Mucosa of gallbladder (tissue), 1 donor: ENCODE results near the gene APRT. TPM values are rescaled to one million over a fixed set of nuclear protein-coding genes. Genes with fewer than 3 reads are reported as not detected.

ENCODE experiments used
- DNase-seq: peaks from one replicate; pipeline ENCODE4 v3.0.0-alpha.2; 2020; ENCODE audit warnings: low spot score
- total RNA-seq: library from RNA; stranded (reverse); gene quantifications from one replicate; pipeline ENCODE4 v1.2.1, GENCODE V29; 2021
- donor health status: DM: no; HTN: no; CAD: no.

APRT gene
- total RNA-seq, 1 donor from 2014 or later = 104 TPM

GRCh38 chr16:88807626-88808453, 3.9 kb downstream of the APRT start:
- DNase-seq = no peak

DNA sequence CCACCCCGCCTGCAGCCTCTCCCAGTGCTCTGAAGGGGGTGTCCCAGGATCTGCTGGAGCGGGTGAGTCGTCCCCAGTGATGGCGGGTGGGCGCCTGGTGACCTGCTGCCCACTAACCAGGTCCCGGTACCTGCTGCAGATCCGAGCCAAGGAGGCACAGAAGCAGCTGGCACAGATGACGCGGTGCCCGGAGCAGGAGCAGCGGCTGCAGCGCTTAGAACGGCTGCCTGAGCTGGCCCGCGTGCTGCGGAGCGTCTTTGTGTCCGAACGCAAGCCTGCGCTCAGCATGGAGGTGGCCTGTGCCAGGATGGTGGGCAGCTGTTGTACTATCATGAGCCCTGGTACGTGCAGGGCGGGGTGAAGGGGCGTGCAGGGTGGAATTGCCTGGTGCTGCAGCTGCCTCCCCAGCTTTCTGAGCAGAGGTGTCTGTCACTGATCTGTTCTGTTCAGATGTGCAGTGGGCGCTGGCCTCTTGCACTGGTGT, 4.5 kb downstream of the APRT start:
- no peak for DNase-seq

- no peak for DNase-seq
Observed at GRCh38 chr16:88806491-88807111, 5.1 kb downstream of the APRT start.

DNA sequence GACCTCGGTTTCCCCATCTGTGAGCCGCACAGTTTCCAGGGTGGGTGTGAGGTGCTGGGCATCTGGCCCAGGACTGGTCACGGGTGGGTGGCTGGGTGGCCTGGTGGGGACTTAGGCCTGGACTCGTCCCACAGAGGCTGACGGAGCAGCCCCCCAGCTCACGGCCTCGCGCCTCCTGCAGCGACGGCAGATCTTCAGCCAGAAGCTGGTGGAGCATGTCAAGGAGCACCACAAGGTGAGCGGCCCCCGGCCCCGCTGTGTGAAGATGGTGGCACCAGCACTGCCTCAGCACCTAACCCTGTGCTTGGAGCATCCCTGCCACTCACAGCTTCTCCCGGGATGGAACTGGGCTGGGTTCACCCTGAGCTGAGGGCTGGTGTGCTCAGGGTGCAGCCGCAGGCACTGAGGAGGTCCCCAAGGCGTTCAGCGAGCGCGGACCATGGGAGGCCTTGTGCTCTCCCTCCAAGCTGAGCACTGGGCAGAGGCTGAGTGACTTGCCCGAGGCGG, 5.8 kb downstream of the APRT start:
- no peak for DNase-seq

DNA sequence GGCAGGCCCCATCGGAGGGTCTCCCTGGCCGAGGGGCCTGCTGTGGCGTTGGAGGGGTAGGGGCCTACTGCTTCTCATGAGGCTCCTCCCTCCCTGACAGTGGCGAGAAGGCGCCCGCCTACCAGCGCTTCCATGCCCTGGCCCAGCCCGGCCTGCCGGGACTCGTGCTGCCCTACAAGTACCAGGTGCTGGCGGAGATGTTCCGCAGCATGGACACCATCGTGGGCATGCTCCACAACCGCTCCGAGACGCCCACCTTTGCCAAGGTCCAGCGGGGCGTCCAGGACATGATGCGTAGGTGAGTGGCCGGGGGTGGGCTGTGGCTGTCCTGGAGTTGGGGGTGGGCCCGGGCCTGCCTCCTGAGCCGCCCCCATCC, 6.4 kb downstream of the APRT start:
- no peak for DNase-seq

- no peak for DNase-seq
Observed at GRCh38 chr16:88804552-88805339, 7.0 kb downstream of the APRT start.

- no peak for DNase-seq
Observed at GRCh38 chr16:88804173-88804551, 7.6 kb downstream of the APRT start.

DNA sequence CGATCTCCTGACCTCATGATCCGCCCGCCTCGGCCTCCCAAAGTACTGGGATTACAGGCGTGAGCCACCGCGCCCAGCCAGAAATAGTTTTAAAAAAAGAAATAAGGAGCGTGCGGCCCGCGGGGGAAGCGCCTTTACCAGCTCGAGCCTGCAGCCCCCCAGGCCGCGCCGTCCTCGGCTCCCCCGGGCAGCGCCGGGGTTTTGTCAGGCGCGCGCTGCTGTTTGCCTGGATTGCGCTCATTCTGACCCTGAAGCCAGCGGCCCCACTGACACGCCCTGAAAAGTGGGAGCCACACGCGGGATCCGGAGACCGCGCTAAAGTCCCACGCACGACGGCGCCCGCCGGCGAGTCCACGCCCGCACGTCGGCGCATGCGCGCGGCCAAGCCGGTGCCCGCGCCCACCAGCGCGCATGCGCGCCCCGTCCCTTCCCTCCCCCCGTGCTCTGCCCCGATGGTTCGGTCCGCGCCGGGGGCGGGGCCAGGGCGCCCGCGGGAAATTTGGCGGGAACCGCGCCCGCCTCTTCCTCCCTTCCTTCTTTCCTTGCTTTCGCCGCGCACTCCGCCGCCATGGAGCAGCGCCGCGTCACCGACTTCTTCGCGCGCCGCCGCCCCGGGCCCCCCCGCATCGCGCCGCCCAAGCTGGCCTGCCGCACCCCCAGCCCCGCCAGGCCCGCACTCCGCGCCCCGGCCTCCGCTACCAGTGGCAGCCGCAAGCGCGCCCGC, 8.3 kb downstream of the APRT start, which contains the start of gene CDT1:
Gene CDT1 (plus strand): TSS at position 526 of the 724 bp plus-strand sequence. CDS start 43 bp downstream, at position 569.
- peak; percentile 82 for DNase-seq

DNA sequence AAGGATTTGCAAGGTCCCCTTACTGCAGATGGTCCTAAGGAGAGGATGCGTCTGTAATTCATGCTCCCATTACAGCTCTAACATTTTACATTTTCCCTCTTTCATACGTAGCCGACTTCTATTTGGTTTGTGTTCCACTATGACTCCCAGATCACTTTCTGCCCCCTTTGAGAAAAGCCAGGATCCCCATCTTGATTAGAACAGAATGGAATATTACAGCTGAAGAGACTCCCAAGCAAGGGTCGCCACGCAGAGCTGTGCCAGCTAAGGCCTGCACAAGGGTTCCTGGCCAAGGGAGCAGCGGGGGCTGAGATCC, 11.5 kb downstream of the APRT start:
- no peak for DNase-seq

GRCh38 chr16:88799569-88800276, 12.0 kb downstream of the APRT start:
- no peak for DNase-seq

- DNase-seq = no peak
Observed at GRCh38 chr16:88798772-88799455, 12.8 kb downstream of the APRT start.

DNA sequence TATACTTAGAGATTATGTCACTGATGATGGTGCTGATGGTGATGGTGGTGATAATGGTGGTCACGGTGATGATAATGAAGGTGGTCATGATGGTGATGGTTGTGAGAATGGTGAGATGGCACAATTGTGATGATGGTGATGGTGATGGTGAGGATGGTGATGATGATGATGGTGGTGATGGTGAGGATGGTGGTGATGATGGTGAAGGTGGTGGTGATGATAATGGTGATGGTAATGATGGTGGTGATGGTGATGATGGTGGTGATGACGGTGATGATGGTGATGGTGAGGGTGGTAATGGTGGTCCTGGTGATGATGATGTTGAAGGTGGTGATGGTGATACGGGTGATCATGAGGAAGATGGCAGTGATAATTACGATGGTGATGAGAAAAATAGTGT, 13.7 kb downstream of the APRT start:
- DNase-seq = no peak

- no peak for DNase-seq
Observed at GRCh38 chr16:88796278-88796677, 15.4 kb downstream of the APRT start.

GRCh38 chr16:88793251-88793954, 18.3 kb downstream of the APRT start:
- no peak for DNase-seq

GRCh38 chr16:88792668-88793250, 19.0 kb downstream of the APRT start:
- DNase-seq = no peak

DNA sequence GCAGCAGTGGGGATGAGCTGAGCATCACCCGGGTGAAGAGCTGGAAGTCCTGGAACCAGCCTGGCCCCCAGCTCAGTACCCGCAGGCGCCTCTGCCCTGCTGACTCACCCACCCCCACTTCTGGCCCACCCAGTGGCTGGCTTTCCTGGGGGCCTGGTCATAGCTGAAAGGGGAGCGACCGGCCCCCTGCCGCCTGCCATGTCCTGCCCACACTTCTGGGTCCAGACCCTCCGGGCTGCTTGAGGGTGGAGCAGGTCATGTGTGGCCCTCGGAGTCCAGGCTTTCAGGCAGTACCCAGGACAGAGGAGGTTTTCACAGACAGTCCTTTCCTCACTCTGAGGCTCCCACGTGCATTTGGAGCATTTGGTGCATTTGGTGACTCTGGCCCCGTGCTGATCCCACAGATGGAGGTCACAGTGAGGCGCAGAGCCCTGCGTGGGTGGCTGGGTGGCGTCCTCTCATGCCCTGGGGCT, 19.6 kb downstream of the APRT start:
- no peak for DNase-seq

- no peak for DNase-seq
Observed at GRCh38 chr16:88790312-88791211, 21.2 kb downstream of the APRT start.

GRCh38 chr16:88789594-88789993, 22.1 kb downstream of the APRT start:
- DNase-seq = no peak
